ENCODE results near the gene MXD1. TPM values are rescaled to one million over a fixed set of nuclear protein-coding genes. Genes with fewer than 3 reads are reported as not detected.

The MXD1 gene
- total and polyA plus RNA-seq, 2 donors (not counting 1 experiment from before 2014, with no cell fraction given), result 16.0 to 20.6 TPM

GRCh38 chr2:69935011-69935410 is 20.1 kb downstream of the MXD1 start:
- no peak overlapping the region for H3K27ac Mint-ChIP-seq
- no peak overlapping the region for H3K9ac ChIP-seq (ENCODE audit: low read length)
- no peak for DNase-seq
- no peak overlapping the region for H3K27ac ChIP-seq (ENCODE audit: low read length in 2 of 2)
- H4K20me1 ChIP-seq (ENCODE audit: control insufficient read depth, insufficient read depth, low read length, poor library complexity, severe bottlenecking), result peaks cover 6% of the 10 kb centered on the region
- H3K4me3 ChIP-seq (ENCODE audit: control extremely low read depth in 1 of 5, extremely low read depth in 1 of 5, insufficient read depth in 1 of 5, low read depth in 2 of 5, low read length in 4 of 5), result no peak overlapping the region
- no peaks in the 10 kb centered on the region for H3K27me3 Mint-ChIP-seq
- H3K4me3 Mint-ChIP-seq, result no peak overlapping the region
- no peaks in the 10 kb centered on the region for H3K9me3 Mint-ChIP-seq (ENCODE audit: insufficient read depth)
- H3K4me1 Mint-ChIP-seq, result peaks cover 10% of the 10 kb centered on the region
- POLR2A ChIA-PET, result no interaction called here
- no peaks in the 10 kb centered on the region for H3K9me3 ChIP-seq (ENCODE audit: control extremely low read depth in 1 of 3, control insufficient read depth in 2 of 3, insufficient read depth in 1 of 3, low read length in 2 of 3)
- H3K27me3 ChIP-seq (replicated peaks in 1 of 4; ENCODE audit: control extremely low read depth in 1 of 4, control insufficient read depth in 3 of 4, insufficient read depth in 4 of 4, low read length in 3 of 4), result no peaks in the 10 kb centered on the region
- H2AFZ ChIP-seq (ENCODE audit: insufficient read depth, low read depth, low read length, poor library complexity, severe bottlenecking), result no peak overlapping the region
- intact Hi-C loops (cut with micrococcal nuclease), result no loop called here
- H3K4me2 ChIP-seq (replicated peaks; ENCODE audit: low read depth, low read length, poor library complexity, severe bottlenecking), result no peak overlapping the region
- no peak for ATAC-seq (ENCODE audit: low read depth)
- 96% methylated on average over 4 of the region's 5 CpGs for WGBS (ENCODE audit: insufficient coverage)
- no peaks in the 10 kb centered on the region for H3K4me1 ChIP-seq (ENCODE audit: control insufficient read depth in 2 of 2, insufficient read depth in 2 of 2, low read length in 2 of 2)
- peaks cover 7% of the 10 kb centered on the region for H3K79me2 ChIP-seq (ENCODE audit: control insufficient read depth, insufficient read depth, low read length)
- TF ChIP-seq, protein P1, sequence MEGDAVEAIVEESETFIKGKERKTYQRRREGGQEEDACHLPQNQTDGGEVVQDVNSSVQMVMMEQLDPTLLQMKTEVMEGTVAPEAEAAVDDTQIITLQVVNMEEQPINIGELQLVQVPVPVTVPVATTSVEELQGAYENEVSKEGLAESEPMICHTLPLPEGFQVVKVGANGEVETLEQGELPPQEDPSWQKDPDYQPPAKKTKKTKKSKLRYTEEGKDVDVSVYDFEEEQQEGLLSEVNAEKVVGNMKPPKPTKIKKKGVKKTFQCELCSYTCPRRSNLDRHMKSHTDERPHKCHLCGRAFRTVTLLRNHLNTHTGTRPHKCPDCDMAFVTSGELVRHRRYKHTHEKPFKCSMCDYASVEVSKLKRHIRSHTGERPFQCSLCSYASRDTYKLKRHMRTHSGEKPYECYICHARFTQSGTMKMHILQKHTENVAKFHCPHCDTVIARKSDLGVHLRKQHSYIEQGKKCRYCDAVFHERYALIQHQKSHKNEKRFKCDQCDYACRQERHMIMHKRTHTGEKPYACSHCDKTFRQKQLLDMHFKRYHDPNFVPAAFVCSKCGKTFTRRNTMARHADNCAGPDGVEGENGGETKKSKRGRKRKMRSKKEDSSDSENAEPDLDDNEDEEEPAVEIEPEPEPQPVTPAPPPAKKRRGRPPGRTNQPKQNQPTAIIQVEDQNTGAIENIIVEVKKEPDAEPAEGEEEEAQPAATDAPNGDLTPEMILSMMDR (IDR thresholded peaks at IDR 0.05), result no peak
- no peak for TF ChIP-seq EZH2 (IDR thresholded peaks at IDR 0.05; ENCODE audit: borderline replicate concordance, insufficient read depth, low read depth, low read length, poor library complexity, severe bottlenecking)
- H3K36me3 ChIP-seq (replicated peaks in 1 of 2; ENCODE audit: control extremely low read depth in 1 of 2, control insufficient read depth in 1 of 2, extremely low read depth in 1 of 2, insufficient read depth in 2 of 2, low read length in 1 of 2), result peaks cover 6 to 48% of the 10 kb centered on the region in 2 experiments
- CTCF ChIA-PET, result interaction anchor here (1.4 kb wide), 1 partner anchor 8 kb away, joined by 3 read pairs; no protein-coding TSS in a partner anchor

DNA sequence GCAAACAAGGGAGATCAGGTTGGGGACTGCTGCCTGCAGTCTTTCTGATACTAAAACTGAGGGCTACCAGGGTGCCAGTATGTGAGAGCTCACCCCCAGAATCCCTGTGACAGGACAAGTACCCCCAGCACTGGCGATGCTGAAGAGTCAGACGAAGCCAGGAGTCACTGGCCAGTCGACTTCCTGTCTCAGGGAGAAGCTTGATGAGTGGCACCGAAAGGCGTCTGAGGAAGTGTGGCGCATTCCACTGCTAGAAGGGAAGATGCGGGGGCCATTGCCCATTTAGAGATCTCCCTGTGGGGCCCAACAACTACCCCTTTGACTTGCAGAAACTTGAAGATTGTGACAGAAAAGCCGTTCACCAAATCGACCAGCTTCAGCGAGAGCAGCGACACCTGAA is 22.0 kb downstream of the MXD1 start:
- no peak overlapping the region for H3K4me2 ChIP-seq (replicated peaks; ENCODE audit: low read depth, low read length, poor library complexity, severe bottlenecking)
- TF ChIP-seq, protein P1 (IDR thresholded peaks at IDR 0.05), result no peak
- no peak for TF ChIP-seq EZH2 (IDR thresholded peaks at IDR 0.05; ENCODE audit: borderline replicate concordance, insufficient read depth, low read depth, low read length, poor library complexity, severe bottlenecking)
- H3K9me3 ChIP-seq (ENCODE audit: control extremely low read depth in 1 of 3, control insufficient read depth in 2 of 3, insufficient read depth in 1 of 3, low read length in 2 of 3), result no peaks in the 10 kb centered on the region
- H2AFZ ChIP-seq (ENCODE audit: insufficient read depth, low read depth, low read length, poor library complexity, severe bottlenecking), result no peak overlapping the region
- H3K9ac ChIP-seq (ENCODE audit: low read length), result no peak overlapping the region
- no peaks in the 10 kb centered on the region for H3K27me3 Mint-ChIP-seq
- no peaks in the 10 kb centered on the region for H3K9me3 Mint-ChIP-seq (ENCODE audit: insufficient read depth)
- POLR2A ChIA-PET, result no interaction called here
- H3K4me1 ChIP-seq (ENCODE audit: control insufficient read depth in 2 of 2, insufficient read depth in 2 of 2, low read length in 2 of 2), result no peaks in the 10 kb centered on the region
- H3K4me1 Mint-ChIP-seq, result peaks cover 8% of the 10 kb centered on the region
- H3K27me3 ChIP-seq (replicated peaks in 1 of 4; ENCODE audit: control extremely low read depth in 1 of 4, control insufficient read depth in 3 of 4, insufficient read depth in 4 of 4, low read length in 3 of 4), result no peaks in the 10 kb centered on the region
- intact Hi-C loops (cut with micrococcal nuclease), result no loop called here
- no peak for DNase-seq
- CTCF ChIA-PET, result no interaction called here
- no peak for ATAC-seq (ENCODE audit: low read depth)
- peaks cover 4% of the 10 kb centered on the region for H3K79me2 ChIP-seq (ENCODE audit: control insufficient read depth, insufficient read depth, low read length)
- no peak overlapping the region for H3K27ac ChIP-seq (ENCODE audit: low read length in 2 of 2)
- H3K27ac Mint-ChIP-seq, result no peak overlapping the region
- no peak overlapping the region for H3K4me3 ChIP-seq (ENCODE audit: control extremely low read depth in 1 of 5, extremely low read depth in 1 of 5, insufficient read depth in 1 of 5, low read depth in 2 of 5, low read length in 4 of 5)
- H3K4me3 Mint-ChIP-seq, result no peak overlapping the region
- WGBS (ENCODE audit: insufficient coverage), result 92% methylated on average over 11 of the region's 11 CpGs
- peaks cover 4 to 56% of the 10 kb centered on the region in 2 experiments for H3K36me3 ChIP-seq (replicated peaks in 1 of 2; ENCODE audit: control extremely low read depth in 1 of 2, control insufficient read depth in 1 of 2, extremely low read depth in 1 of 2, insufficient read depth in 2 of 2, low read length in 1 of 2)
- H4K20me1 ChIP-seq (ENCODE audit: control insufficient read depth, insufficient read depth, low read length, poor library complexity, severe bottlenecking), result peaks cover 5% of the 10 kb centered on the region
